ENCODE data around the gene HSPA5.
"Not testable (repeated sequence)": the region's sequence is repeated elsewhere in the genome, so short reads cannot be mapped to it uniquely, and the experiment has no call there.

The HSPA5 gene
- 656 to 1,026 (median 841) reads per million in 4 donors for total RNA-seq

DNA sequence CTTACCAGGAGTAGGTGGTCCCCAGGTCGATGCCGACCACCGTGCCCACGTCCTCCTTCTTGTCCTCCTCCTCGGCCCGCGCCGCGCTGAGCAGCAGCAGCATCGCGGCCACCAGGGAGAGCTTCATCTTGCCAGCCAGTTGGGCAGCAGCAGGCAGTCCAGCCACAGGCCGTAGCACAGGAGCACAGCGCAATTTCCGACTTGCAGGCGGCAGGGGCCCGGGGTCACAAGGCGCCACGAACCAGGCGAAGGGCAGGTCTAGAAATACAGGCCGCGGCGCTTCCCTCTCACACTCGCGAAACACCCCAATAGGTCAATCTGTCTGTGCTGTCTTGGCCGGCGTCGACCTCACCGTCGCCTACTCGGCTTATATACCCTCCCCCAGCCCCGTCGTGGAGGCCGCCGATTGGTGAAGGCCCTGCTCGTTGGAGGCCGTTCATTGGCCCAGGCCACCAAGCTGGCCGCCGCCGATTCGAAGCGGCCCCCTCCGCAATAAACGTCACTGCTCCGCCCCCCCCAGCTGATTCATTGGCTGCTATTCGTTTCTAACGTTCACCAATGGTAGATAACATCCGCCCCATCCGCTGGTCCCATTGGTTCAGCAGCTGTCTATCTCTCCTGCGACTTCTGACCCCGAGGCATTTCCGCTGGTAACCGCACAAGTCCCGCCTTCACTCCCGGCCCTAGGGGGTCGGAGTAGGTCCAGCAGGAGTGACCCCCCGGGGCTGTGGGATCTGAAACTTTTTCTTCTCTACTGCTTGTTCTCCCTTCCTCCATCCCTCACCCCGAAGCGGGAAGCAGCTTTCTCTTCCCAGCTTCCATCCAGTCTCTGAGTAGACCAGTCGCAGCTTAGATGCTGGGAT, at the start of gene HSPA5:
Gene HSPA5 (minus strand): TSS at position 344 of the 863 bp plus-strand sequence. CDS start 217 bp downstream, at position 127.
- DNase-seq = peak; percentile 98 to 100 (median 99)

GRCh38 chr9:125286935-125287433, 45.8 kb upstream of the HSPA5 start:
- DNase-seq = not testable (repeated sequence)

DNA sequence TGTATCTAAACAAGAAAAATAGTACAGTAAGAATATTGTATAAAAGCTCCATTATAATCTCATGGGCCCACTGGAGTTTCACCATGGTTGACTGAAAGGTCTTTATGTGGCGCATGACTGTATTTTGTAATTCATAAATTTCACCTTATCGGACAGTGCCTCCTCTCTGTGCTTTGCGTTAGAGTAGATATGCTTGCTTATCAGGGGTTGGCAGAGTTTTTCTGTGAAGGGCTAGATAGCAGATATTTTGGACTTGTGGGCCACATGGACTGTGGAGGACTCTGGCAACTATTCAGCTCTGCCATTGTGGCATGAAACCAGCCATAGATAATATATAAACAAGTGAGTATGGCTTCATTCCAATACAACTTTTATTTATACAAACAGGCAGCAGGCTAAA, 43.7 kb upstream of the HSPA5 start:
- DNase-seq = no peak

DNA sequence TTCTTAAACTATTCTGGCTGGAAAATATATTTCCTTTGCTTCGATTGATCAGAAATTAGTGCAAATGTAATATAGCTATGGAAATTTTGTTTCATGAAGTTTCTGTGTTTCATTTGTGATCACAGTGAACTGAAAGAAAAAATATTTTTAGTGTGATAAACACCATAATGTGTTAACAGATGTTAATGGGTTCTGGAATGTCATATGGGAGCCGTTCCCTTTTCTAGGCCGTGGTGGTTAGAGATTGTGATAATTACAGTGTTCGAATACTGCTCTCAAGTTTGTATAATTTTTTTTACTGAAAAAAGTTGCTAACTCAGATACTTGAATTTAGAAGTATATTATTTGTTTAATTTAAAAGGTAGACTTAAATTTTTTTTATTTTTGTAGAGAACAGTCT, 39.8 kb upstream of the HSPA5 start:
- DNase-seq = no peak

DNA sequence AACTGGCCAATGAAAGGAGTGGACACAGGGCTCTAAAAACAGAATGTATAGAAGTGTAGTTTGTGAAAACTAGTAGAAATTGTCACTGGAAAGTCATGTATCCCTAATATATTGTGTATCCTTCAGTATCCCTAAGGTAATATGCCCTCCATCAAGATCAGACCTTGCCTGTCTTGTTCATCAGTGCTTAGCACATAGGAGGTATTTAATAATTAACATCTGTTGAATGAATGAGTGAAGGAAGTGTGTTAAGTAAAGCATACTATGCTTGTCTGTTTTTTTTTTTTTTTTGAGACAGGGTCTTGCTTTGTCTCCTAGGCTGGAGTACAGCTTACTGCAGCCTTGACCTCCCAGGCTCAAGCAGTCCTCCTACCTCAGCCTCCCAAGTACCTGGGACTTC, 36.3 kb upstream of the HSPA5 start:
- no peak for DNase-seq

- DNase-seq = no peak
Measured at GRCh38 chr9:125276771-125277170, 35.6 kb upstream of the HSPA5 start.

DNA sequence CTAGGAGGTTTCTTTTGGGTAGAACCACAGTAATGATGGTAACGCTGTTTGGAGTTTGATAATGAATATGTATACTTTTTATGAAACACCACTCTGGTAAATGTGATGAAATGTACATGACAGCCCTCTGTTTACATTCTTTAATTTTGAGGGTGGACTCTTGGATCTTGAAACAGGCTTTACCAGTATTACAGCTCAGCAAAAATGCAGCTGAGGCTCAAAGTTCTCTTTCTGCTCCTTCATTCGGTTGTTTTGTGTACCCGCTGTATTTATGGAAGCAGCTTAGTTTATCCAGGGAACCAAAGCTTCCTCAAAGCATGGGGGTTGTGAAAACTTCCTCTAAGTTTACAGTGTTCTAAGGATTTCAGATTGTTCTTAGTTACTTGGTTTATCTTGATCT, 31.6 kb upstream of the HSPA5 start:
- no peak for DNase-seq

GRCh38 chr9:125271081-125271480, 29.9 kb upstream of the HSPA5 start:
- no peak for DNase-seq

DNA sequence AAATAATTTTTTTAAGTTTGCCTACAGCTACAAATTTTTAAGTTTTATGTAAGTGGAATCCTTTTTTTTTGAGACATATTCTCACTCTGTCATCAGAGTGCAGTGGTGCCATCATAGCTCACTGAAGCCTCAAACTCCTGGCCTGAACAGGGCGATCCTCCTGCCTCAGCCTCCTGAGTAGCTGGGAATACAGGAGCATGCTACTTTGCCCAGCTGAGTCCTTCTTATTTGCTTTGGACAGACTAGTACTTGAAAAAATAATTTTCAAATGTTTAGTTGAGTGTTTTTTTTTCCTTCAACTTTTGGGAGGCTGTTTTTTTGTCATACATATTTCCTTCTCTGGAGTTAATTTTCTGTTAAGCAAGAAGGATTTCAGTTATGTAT, 27.9 kb upstream of the HSPA5 start:
- no peak for DNase-seq

DNA sequence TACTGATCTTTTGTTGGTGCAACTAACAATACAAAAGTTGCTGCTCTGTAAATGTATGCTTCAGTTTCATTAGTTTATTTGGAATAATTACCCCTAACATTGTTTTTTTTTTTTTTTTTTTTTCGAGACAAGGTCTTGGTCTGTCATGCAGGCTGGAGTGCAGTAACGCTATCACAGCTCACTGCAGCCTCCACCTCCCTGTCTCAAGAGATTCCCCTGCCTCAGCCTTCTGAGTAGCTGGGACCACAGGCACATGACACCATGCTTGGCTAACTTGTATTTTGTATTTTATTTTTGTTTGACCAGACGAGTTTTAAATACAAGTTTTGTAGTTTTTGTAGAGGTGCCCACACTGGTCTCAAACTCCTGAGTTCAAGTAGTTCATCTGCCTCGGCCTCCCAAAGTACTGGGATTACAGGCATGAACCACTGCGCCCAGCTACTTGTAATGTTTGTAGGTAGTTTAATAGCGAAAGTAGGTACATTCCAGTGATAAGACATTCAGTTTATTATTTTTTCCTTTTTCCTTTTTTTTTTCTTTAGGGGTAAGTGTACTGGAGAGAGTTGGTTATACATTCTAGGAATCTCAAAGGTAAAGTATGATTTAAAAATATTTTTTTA, 27.4 kb upstream of the HSPA5 start:
- no peak for DNase-seq

DNA sequence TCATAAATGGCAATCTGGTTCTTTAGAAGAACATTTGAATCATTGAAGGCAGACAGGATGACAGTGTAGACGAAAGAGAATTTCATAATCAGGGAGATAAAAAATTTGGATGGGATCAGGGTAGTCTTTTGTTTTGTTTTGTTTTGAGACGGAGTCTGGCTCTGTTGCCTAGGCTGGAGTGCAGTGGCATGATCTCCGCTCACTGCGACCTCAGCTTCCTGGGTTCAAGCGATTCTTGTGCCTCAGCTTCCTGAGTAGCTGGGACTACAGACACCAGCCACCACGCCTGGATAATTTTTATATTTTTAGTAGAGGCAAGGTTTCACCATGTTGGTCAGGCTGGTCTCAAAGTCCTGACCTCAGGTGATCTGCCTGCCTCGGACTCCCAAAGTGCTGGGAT, 22.9 kb upstream of the HSPA5 start:
- DNase-seq = peak in 2 of 5 donors; percentile 12 to 13

GRCh38 chr9:125262294-125262991, 21.3 kb upstream of the HSPA5 start:
- no peak for DNase-seq

DNA sequence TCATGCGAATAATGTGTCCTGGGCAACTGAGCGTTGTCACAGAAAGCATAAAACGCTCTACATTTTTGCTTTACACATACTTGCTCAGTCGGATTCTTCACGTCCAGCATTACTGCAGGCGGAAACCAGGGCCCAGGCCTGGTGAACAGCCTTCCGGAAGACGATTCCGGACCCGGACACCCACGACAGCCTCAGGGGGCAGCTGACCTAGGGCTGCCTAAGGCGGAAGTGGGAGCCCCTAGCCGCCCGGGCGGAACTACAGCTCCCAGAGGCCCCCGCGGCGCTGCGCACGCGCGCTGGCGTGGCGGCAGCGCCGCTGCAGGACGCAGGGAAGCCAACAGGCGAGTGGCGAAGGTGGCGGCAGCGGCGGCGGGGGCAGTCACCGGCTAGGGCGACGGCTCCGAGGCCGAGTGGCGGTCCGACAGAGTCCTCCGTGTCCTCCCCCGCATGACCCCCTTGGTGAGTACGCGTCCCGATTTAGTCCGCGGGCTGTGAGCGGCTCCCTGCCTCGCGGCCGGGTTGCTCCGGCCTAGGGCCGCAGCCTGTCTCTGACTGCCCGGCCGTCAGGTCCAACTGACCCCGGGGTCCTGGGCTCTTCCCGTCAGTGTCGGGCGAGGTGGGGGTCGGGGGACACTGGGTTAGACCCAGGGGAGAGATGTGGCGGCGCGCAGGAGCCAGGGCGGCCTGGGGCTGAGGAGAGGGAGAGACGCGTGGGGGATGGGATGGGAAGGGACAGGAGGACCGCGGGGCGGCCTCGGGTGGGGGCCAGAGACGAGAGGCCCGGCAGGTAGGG, 20.6 kb upstream of the HSPA5 start, which contains the start of gene GAPVD1:
Gene GAPVD1 (plus strand): TSS at position 326 of the 793 bp plus-strand sequence. CDS start 37,096 bp downstream, outside the sequence.
- DNase-seq = peak; percentile 78 to 91 (median 82)

DNA sequence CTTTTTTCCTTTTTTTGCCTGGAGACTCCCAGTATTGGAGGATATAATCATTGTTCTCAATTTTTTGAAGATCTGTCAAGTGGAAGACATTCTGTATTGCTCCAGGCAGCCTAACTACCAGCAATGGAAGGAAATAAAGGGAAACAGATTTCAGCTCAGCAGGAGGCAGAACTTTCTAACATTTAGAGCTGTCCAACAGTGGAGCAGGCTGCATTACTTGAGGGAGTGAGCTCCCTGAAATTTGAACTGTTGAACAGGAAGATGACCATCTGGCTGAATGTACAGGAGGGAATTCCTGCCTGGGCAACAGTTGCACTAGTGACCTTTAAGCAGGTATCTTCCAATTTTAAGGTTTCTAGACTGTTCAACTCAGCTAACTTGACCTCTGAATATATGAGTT, 19.4 kb upstream of the HSPA5 start:
- DNase-seq = no peak

- no peak for DNase-seq
Measured at GRCh38 chr9:125258832-125259534, 17.8 kb upstream of the HSPA5 start.

GRCh38 chr9:125258160-125258785, 17.1 kb upstream of the HSPA5 start:
- DNase-seq = no peak

GRCh38 chr9:125255781-125256391, 14.7 kb upstream of the HSPA5 start:
- no peak for DNase-seq

DNA sequence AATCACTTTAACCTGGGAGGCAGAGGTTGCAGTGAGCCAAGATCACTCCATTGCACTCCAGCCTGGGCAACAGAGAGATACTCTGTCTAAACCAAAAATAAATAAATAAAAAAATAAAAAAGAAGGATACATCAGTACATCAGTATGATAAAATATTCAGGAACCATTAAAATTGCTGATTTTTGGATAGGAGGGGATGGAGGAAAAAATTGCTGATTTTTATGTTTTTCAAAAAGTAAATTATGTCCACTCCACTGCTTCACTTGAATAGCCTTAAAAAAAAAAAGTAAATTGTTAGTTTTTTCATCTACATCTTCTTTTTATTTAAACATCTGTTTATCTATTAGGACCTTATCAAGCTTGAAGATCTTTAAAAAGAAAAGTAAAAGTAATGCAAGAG, 13.1 kb upstream of the HSPA5 start:
- DNase-seq = no peak

DNA sequence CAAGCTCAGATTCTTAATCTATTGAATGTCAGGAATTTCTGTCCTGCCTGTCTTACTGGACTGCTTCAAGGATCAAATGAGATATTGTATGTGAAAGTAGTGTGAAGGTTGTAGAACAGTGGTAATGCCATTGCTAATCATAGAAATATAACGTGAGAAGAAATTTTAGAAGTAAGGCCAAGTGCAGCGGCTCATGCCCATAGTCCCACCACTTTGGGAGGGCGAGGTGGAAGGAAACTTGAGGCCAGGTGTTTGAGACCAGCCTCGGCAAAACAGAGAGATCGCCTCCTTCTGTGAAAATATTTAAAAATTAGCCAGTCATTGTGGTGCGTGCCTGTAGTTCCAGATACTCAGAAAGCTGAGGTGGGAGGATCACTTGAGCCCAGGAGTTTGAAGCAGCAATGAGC, 5.1 kb upstream of the HSPA5 start:
- DNase-seq = no peak

- no peak for DNase-seq
Measured at GRCh38 chr9:125243792-125244260, 2.7 kb upstream of the HSPA5 start.
